NCI-H2029 treated with DMSO at 0.1 percent for 48 hours (cell line): Measurements from ENCODE around the gene SPSB2.
A peak's percentile ranks its signal among the peaks of the same experiment; 100 is the strongest.
"Not testable (repeated sequence)": the region's sequence is repeated elsewhere in the genome, so short reads cannot be mapped to it uniquely, and the experiment has no call there.

Source experiments
- DNase-seq: peaks from one replicate; lab custom pipeline; 2025; lab: John Stamatoyannopoulos, UW

Gene SPSB2

GRCh38 chr12:6899837-6900519 is 26.9 kb upstream of the SPSB2 start:
- peak; percentile 94 for DNase-seq

- no peak for DNase-seq
Observed at GRCh38 chr12:6899427-6899826, 26.3 kb upstream of the SPSB2 start.

GRCh38 chr12:6896846-6897435 is 23.8 kb upstream of the SPSB2 start:
- no peak for DNase-seq

GRCh38 chr12:6894321-6894720 is 21.2 kb upstream of the SPSB2 start:
- DNase-seq: no peak

GRCh38 chr12:6892683-6893082 is 19.6 kb upstream of the SPSB2 start:
- DNase-seq: not testable (repeated sequence)

GRCh38 chr12:6891646-6892001 is 18.5 kb upstream of the SPSB2 start:
- DNase-seq: no peak

- peak; percentile 88 for DNase-seq
Observed at GRCh38 chr12:6890789-6891645, 17.9 kb upstream of the SPSB2 start.

GRCh38 chr12:6889775-6890573 is 16.9 kb upstream of the SPSB2 start:
- not testable (repeated sequence) for DNase-seq

- not testable (repeated sequence) for DNase-seq
Observed at GRCh38 chr12:6888794-6889193, 15.7 kb upstream of the SPSB2 start.

- DNase-seq: no peak
Observed at GRCh38 chr12:6888360-6888759, 15.3 kb upstream of the SPSB2 start.

GRCh38 chr12:6887460-6887859 is 14.4 kb upstream of the SPSB2 start:
- DNase-seq: no peak

- not testable (repeated sequence) for DNase-seq
Observed at GRCh38 chr12:6886206-6886999, 13.3 kb upstream of the SPSB2 start.

GRCh38 chr12:6884539-6884938 is 11.4 kb upstream of the SPSB2 start:
- no peak for DNase-seq

GRCh38 chr12:6883683-6884082 is 10.6 kb upstream of the SPSB2 start:
- DNase-seq: no peak

- DNase-seq: no peak
Observed at GRCh38 chr12:6883252-6883651, 10.1 kb upstream of the SPSB2 start.

GRCh38 chr12:6879824-6880223 is 6.7 kb upstream of the SPSB2 start:
- DNase-seq: not testable (repeated sequence)

- not testable (repeated sequence) for DNase-seq
Observed at GRCh38 chr12:6874015-6874368, 889 bp upstream of the SPSB2 start.

- peak; percentile 61 for DNase-seq
Observed at GRCh38 chr12:6872073-6873048, 742 bp downstream of the SPSB2 start.

- DNase-seq: no peak
Observed at GRCh38 chr12:6871052-6871957, 1.8 kb downstream of the SPSB2 start.
